ENCODE data around the gene ADGRL3.
"Not testable (repeated sequence)": the region's sequence is repeated elsewhere in the genome, so short reads cannot be mapped to it uniquely, and the experiment has no call there.

The ADGRL3 gene

DNA sequence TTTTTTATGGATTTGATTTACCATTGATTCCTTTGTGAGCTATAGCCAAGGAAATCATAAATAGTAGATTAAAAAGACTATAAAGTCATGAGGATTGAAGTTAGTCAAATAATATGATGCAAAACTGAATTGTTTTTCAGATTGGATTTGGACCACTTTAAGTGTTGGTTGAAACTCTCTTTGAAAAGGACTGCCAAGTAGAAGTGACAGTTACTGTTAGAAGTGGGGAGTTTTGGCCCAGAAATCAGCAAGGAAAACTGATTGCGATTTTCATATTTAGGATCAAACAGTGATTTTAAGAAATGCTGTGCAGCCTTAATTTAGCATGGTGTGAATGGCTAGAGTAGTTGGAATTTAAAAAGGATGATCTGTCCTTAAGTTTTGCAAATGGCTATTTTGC lies 4.9 kb downstream of the ADGRL3 start:
- Histone ChIP-seq H3K36me3 (ENCODE audit: low read length) (no peaks in the 10 kb centered on the region), H3K9me3 (ENCODE audit: insufficient read depth, low read length) (no peaks in the 10 kb centered on the region), H4K20me1 (ENCODE audit: low read depth, low read length) (no peaks in the 10 kb centered on the region), H2AFZ (ENCODE audit: low read depth, low read length, severe bottlenecking) (no peak overlapping the region), H3K27me3 (ENCODE audit: low read length) (no peaks in the 10 kb centered on the region), H3K9me2 (replicated peaks; ENCODE audit: insufficient read depth, low read length) (no peaks in the 10 kb centered on the region), H3K4me2 (ENCODE audit: low read depth, low read length, poor library complexity, severe bottlenecking) (no peak overlapping the region), H3K4me3 (ENCODE audit: insufficient read depth, low read length, poor library complexity, severe bottlenecking) (no peak overlapping the region), H3F3A (ENCODE audit: insufficient read depth) (no peaks in the 10 kb centered on the region), H3K9ac (ENCODE audit: low read length) (no peak overlapping the region), H3K27ac (ENCODE audit: low read depth, low read length) (no peak overlapping the region), H3K79me2 (ENCODE audit: insufficient read depth, low read length) (no peaks in the 10 kb centered on the region)
- no peak for TF ChIP-seq EZH2phosphoT487 (conservative IDR thresholded peaks at IDR 0.05; ENCODE audit: low read length)
- TF ChIP-seq, protein P1, sequence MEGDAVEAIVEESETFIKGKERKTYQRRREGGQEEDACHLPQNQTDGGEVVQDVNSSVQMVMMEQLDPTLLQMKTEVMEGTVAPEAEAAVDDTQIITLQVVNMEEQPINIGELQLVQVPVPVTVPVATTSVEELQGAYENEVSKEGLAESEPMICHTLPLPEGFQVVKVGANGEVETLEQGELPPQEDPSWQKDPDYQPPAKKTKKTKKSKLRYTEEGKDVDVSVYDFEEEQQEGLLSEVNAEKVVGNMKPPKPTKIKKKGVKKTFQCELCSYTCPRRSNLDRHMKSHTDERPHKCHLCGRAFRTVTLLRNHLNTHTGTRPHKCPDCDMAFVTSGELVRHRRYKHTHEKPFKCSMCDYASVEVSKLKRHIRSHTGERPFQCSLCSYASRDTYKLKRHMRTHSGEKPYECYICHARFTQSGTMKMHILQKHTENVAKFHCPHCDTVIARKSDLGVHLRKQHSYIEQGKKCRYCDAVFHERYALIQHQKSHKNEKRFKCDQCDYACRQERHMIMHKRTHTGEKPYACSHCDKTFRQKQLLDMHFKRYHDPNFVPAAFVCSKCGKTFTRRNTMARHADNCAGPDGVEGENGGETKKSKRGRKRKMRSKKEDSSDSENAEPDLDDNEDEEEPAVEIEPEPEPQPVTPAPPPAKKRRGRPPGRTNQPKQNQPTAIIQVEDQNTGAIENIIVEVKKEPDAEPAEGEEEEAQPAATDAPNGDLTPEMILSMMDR (IDR thresholded peaks at IDR 0.05; ENCODE audit: insufficient read depth, low read length, poor library complexity, severe bottlenecking): no peak

DNA sequence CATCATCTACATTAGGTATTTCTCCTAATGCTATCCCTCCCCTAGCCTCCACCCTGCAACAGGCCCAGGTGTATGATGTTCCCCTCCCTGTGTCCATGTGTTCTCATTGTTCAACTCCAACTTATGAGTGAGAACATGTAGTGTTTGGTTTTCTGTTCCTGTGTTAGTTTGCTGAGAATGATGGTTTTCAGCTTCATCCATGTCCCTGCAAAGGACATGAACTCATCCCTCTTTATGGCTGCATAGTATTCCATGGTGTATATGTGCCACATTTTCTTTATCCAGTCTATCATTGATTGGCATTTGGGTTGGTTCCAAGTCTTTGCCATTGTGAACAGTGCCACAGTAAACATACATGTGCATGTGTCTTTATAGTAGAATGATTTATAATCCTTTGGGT lies 7.0 kb downstream of the ADGRL3 start:
- H2AFZ ChIP-seq (ENCODE audit: low read depth, low read length, severe bottlenecking); H3K27ac ChIP-seq (ENCODE audit: low read depth, low read length); H3K9me2 ChIP-seq (replicated peaks; ENCODE audit: insufficient read depth, low read length); H4K20me1 ChIP-seq (ENCODE audit: low read depth, low read length); H3F3A ChIP-seq (ENCODE audit: insufficient read depth); H3K79me2 ChIP-seq (ENCODE audit: insufficient read depth, low read length); H3K27me3 ChIP-seq (ENCODE audit: low read length); H3K4me2 ChIP-seq (ENCODE audit: low read depth, low read length, poor library complexity, severe bottlenecking); H3K36me3 ChIP-seq (ENCODE audit: low read length); H3K9ac ChIP-seq (ENCODE audit: low read length); H3K9me3 ChIP-seq (ENCODE audit: insufficient read depth, low read length); H3K4me3 ChIP-seq (ENCODE audit: insufficient read depth, low read length, poor library complexity, severe bottlenecking): not testable (repeated sequence)

- H3K9me2 ChIP-seq (replicated peaks; ENCODE audit: insufficient read depth, low read length): no peaks in the 10 kb centered on the region
- TF ChIP-seq, protein P1 (IDR thresholded peaks at IDR 0.05; ENCODE audit: insufficient read depth, low read length, poor library complexity, severe bottlenecking): no peak
- TF ChIP-seq EZH2phosphoT487 (conservative IDR thresholded peaks at IDR 0.05; ENCODE audit: low read length): no peak
Measured at GRCh38 chr4:61210186-61210939, 10.2 kb downstream of the ADGRL3 start.

GRCh38 chr4:61211781-61212180 lies 11.7 kb downstream of the ADGRL3 start:
- Histone ChIP-seq H3K9me2 (replicated peaks; ENCODE audit: insufficient read depth, low read length) (no peaks in the 10 kb centered on the region), H4K20me1 (ENCODE audit: low read depth, low read length) (no peaks in the 10 kb centered on the region), H3K9ac (ENCODE audit: low read length) (no peak overlapping the region), H3F3A (ENCODE audit: insufficient read depth) (no peaks in the 10 kb centered on the region), H3K4me2 (ENCODE audit: low read depth, low read length, poor library complexity, severe bottlenecking) (no peak overlapping the region), H2AFZ (ENCODE audit: low read depth, low read length, severe bottlenecking) (no peak overlapping the region), H3K27me3 (ENCODE audit: low read length) (no peaks in the 10 kb centered on the region), H3K36me3 (ENCODE audit: low read length) (no peaks in the 10 kb centered on the region), H3K9me3 (ENCODE audit: insufficient read depth, low read length) (no peaks in the 10 kb centered on the region), H3K27ac (ENCODE audit: low read depth, low read length) (no peak overlapping the region), H3K79me2 (ENCODE audit: insufficient read depth, low read length) (no peaks in the 10 kb centered on the region), H3K4me3 (ENCODE audit: insufficient read depth, low read length, poor library complexity, severe bottlenecking) (no peak overlapping the region)
- TF ChIP-seq, protein P1 (IDR thresholded peaks at IDR 0.05; ENCODE audit: insufficient read depth, low read length, poor library complexity, severe bottlenecking): no peak
- no peak for TF ChIP-seq EZH2phosphoT487 (conservative IDR thresholded peaks at IDR 0.05; ENCODE audit: low read length)

More at GRCh38 chr4:61210186-61210939, 10.2 kb downstream of the ADGRL3 start:
- Histone ChIP-seq H2AFZ (ENCODE audit: low read depth, low read length, severe bottlenecking) (no peak overlapping the region), H3K79me2 (ENCODE audit: insufficient read depth, low read length) (no peaks in the 10 kb centered on the region), H3K4me2 (ENCODE audit: low read depth, low read length, poor library complexity, severe bottlenecking) (no peak overlapping the region), H3K27me3 (ENCODE audit: low read length) (no peaks in the 10 kb centered on the region), H3K27ac (ENCODE audit: low read depth, low read length) (no peak overlapping the region), H3F3A (ENCODE audit: insufficient read depth) (no peaks in the 10 kb centered on the region), H3K36me3 (ENCODE audit: low read length) (no peaks in the 10 kb centered on the region), H3K4me3 (ENCODE audit: insufficient read depth, low read length, poor library complexity, severe bottlenecking) (no peak overlapping the region), H3K9ac (ENCODE audit: low read length) (no peak overlapping the region), H4K20me1 (ENCODE audit: low read depth, low read length) (no peaks in the 10 kb centered on the region), H3K9me3 (ENCODE audit: insufficient read depth, low read length) (no peaks in the 10 kb centered on the region)
